SK-N-SH (cell line): Measurements from ENCODE around the gene LDHD. TPM values are rescaled to one million over a fixed set of nuclear protein-coding genes. Genes with fewer than 3 reads are reported as not detected.

Experiments used
- CTCF ChIA-PET: fragments of 300-600, 350-600 bp; formaldehyde crosslinking; extraction: SDS; loops from one replicate; lab custom pipeline; 2021; lab: Yijun Ruan, JAX
- POLR2A ChIA-PET: fragments of 350-600 bp; sonication (Branson Sonifier 250); formaldehyde crosslinking; extraction: SDS; loops from one replicate; lab custom pipeline; 2020; ENCODE audit warnings: antibody characterized with exemption, inconsistent platforms; lab: Yijun Ruan, JAX
- DNase-seq: peaks from one replicate; pipeline ENCODE4 v3.0.0; 2012
- H2AFZ ChIP-seq: fragments of 200-600 bp; sonication (generic); 2 replicates; pipeline ENCODE4 v1.8.1; 2016; ENCODE audit warnings: antibody characterized with exemption, mild to moderate bottlenecking, low read depth
- H3F3A ChIP-seq: fragments of 200-600 bp; sonication (generic); replicated peaks from 2 replicates; pipeline ENCODE3; 2016; ENCODE audit warnings: antibody characterized with exemption, mild to moderate bottlenecking; ENCODE audit not compliant: insufficient read depth
- H3K27ac ChIP-seq, 2 experiments: fragments of 200-500 bp in 1 of 2; fragments of 200-600 bp in 1 of 2; sonication (Bioruptor generic) in 1 of 2; sonication (generic), shearing (Covaris generic) in 1 of 2; 2 replicates each; pipeline versions ENCODE4 v1.5.1 to v1.6.1; 2014 to 2016; ENCODE audit warnings: low read depth in 2 of 2, inconsistent platforms in 1 of 2, low read length in 1 of 2, mild to moderate bottlenecking in 1 of 2, mixed read lengths in 1 of 2
- H3K27me3 ChIP-seq: fragments of 200-600 bp; sonication (generic), shearing (Covaris generic); 2 replicates; pipeline ENCODE4 v1.6.1; 2016; ENCODE audit warnings: mixed run types; ENCODE audit not compliant: insufficient read depth
- H3K36me3 ChIP-seq, 2 experiments: fragments of 200-500 bp in 1 of 2; fragments of 200-600 bp in 1 of 2; sonication (Bioruptor generic) in 1 of 2; sonication (generic) in 1 of 2; replicated peaks in 1 of 2; 2 replicates each; pipeline versions ENCODE3 to v1.5.1; 2014 to 2016; ENCODE audit warnings: low read length in 1 of 2, mild to moderate bottlenecking in 1 of 2; ENCODE audit not compliant: insufficient read depth in 2 of 2, control insufficient read depth in 1 of 2
- H3K4me1 ChIP-seq, 2 experiments: fragments of 200-500 bp in 1 of 2; fragments of 200-600 bp in 1 of 2; sonication (Bioruptor generic) in 1 of 2; sonication (generic), shearing (Covaris generic) in 1 of 2; 2 replicates each; pipeline versions ENCODE4 v1.5.1 to v1.6.1; 2014 to 2016; ENCODE audit warnings: low read depth in 1 of 2, low read length in 1 of 2, mixed run types in 1 of 2; ENCODE audit not compliant: insufficient read depth in 2 of 2, control insufficient read depth in 1 of 2
- H3K4me2 ChIP-seq: fragments of 200-600 bp; sonication (generic), shearing (Covaris generic); 2 replicates; pipeline ENCODE4 v1.6.1; 2017; ENCODE audit warnings: mixed run types
- H3K4me3 ChIP-seq, 2 experiments: fragments of 200-500 bp in 1 of 2; fragments of 200-600 bp in 1 of 2; sonication (Bioruptor generic) in 1 of 2; sonication (generic), shearing (Covaris generic) in 1 of 2; 2 replicates each; pipeline versions ENCODE4 v1.5.1 to v1.8.1; 2014 to 2016; ENCODE audit warnings: low read depth in 2 of 2, inconsistent platforms in 1 of 2, low read length in 1 of 2, mild to moderate bottlenecking in 1 of 2, mixed read lengths in 1 of 2, moderate library complexity in 1 of 2
- H3K79me2 ChIP-seq: fragments of 200-600 bp; sonication (generic); 2 replicates; pipeline ENCODE4 v1.8.1; 2017; ENCODE audit warnings: mild to moderate bottlenecking; ENCODE audit not compliant: insufficient read depth
- H3K9ac ChIP-seq: fragments of 200-600 bp; sonication (generic); 2 replicates; pipeline ENCODE4 v1.6.1; 2017; ENCODE audit warnings: mixed run types
- H3K9me2 ChIP-seq: fragments of 200-600 bp; sonication (generic); 2 replicates; pipeline ENCODE4 v1.6.1; 2017; ENCODE audit warnings: mixed run types
- H3K9me3 ChIP-seq: fragments of 200-600 bp; sonication (generic); 2 replicates; pipeline ENCODE4 v1.6.1; 2017; ENCODE audit warnings: mixed run types, mild to moderate bottlenecking, moderate library complexity
- H4K20me1 ChIP-seq: fragments of 200-600 bp; sonication (generic); 2 replicates; pipeline ENCODE4 v1.6.1; 2017; ENCODE audit warnings: mild to moderate bottlenecking, mixed run types; ENCODE audit not compliant: insufficient read depth
- NRF1 ChIP-seq: IDR thresholded peaks from 2 replicates; pipeline ENCODE4 v1.6.1; 2012; ENCODE audit warnings: low read depth, mild to moderate bottlenecking, low read length
- TCF12 ChIP-seq: IDR thresholded peaks from 2 replicates; pipeline ENCODE4 v1.4.0; 2012
- YY1 ChIP-seq: IDR thresholded peaks from 2 replicates; pipeline ENCODE4 v1.4.0; 2012; ENCODE audit warnings: low read depth, mild to moderate bottlenecking
- WGBS: methylation state at CpG from one replicate; pipeline ENCODE4 v1.1.6; 2017; ENCODE audit warnings: low lambda C conversion rate; 5-methylcytosine and 5-hydroxymethylcytosine counted together
- polyA plus RNA-seq, 3 experiments: library from polyadenylated mRNA; depleted of rRNA; stranded (reverse); fragments of >200 nt; gene quantifications; 2 replicates each; pipeline ENCODE4 v1.2.3, GENCODE V29; 2012
- TF ChIP-seq, protein P1 (sequence below): IDR thresholded peaks from 2 replicates; pipeline ENCODE4 v1.6.1; 2012; ENCODE audit warnings: mild to moderate bottlenecking, low read depth, low read length, moderate library complexity
- TF ChIP-seq, protein P2 (sequence below): fragments of 200-600 bp; sonication (generic); IDR thresholded peaks from 2 replicates; pipeline ENCODE4 v1.6.1; 2017; ENCODE audit warnings: antibody characterized with exemption, mild to moderate bottlenecking, moderate library complexity
- TF ChIP-seq, protein P3 (sequence below): IDR thresholded peaks from 2 replicates; pipeline ENCODE4 v1.4.0; 2012; ENCODE audit warnings: low read depth, borderline replicate concordance

LDHD gene
- polyA plus RNA-seq, 1 of the 3 experiments (the other 2 are of a cell fraction) = 0.53 TPM

DNA sequence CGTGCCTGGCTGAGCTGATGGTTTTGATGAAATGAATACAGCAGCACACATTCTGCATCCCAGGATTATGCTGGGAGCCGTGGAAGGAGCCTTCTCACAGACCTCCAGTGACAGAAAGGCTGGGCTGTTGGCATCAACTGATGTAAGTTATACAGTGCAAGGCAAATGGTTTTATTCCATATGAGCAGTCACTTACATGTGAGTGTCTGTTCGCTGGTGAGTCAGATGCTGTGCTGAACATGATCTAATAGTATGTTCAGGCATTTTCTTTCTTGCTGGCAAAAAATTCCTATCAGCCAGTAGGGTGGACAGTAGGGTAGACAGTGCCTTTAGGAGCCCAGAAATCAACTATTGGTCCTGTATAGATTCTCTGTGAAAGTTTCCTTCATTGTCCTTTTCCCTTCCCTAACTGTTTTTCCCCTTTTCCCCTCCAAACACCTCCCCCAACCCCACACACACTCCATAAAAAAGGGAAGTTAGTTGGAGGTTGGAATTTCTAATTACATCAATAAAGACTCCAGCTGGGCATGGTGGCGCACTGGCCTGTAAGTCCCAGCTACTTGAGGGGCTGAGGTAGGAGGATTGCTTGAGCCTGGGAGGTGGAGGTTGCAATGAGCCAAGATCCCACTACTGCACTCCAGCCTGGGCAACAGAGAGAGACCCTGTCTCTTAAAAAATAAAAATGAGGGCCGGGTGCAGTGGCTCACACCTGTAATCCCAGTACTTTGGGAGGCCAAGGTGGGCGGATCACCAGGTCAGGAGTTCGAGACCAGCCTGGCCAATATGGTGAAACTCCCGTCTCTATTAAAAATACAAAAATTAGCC, 36.2 kb downstream of the LDHD start (continued):
- TF ChIP-seq, protein P1, sequence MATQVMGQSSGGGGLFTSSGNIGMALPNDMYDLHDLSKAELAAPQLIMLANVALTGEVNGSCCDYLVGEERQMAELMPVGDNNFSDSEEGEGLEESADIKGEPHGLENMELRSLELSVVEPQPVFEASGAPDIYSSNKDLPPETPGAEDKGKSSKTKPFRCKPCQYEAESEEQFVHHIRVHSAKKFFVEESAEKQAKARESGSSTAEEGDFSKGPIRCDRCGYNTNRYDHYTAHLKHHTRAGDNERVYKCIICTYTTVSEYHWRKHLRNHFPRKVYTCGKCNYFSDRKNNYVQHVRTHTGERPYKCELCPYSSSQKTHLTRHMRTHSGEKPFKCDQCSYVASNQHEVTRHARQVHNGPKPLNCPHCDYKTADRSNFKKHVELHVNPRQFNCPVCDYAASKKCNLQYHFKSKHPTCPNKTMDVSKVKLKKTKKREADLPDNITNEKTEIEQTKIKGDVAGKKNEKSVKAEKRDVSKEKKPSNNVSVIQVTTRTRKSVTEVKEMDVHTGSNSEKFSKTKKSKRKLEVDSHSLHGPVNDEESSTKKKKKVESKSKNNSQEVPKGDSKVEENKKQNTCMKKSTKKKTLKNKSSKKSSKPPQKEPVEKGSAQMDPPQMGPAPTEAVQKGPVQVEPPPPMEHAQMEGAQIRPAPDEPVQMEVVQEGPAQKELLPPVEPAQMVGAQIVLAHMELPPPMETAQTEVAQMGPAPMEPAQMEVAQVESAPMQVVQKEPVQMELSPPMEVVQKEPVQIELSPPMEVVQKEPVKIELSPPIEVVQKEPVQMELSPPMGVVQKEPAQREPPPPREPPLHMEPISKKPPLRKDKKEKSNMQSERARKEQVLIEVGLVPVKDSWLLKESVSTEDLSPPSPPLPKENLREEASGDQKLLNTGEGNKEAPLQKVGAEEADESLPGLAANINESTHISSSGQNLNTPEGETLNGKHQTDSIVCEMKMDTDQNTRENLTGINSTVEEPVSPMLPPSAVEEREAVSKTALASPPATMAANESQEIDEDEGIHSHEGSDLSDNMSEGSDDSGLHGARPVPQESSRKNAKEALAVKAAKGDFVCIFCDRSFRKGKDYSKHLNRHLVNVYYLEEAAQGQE = no peak
- TF ChIP-seq, protein P2, sequence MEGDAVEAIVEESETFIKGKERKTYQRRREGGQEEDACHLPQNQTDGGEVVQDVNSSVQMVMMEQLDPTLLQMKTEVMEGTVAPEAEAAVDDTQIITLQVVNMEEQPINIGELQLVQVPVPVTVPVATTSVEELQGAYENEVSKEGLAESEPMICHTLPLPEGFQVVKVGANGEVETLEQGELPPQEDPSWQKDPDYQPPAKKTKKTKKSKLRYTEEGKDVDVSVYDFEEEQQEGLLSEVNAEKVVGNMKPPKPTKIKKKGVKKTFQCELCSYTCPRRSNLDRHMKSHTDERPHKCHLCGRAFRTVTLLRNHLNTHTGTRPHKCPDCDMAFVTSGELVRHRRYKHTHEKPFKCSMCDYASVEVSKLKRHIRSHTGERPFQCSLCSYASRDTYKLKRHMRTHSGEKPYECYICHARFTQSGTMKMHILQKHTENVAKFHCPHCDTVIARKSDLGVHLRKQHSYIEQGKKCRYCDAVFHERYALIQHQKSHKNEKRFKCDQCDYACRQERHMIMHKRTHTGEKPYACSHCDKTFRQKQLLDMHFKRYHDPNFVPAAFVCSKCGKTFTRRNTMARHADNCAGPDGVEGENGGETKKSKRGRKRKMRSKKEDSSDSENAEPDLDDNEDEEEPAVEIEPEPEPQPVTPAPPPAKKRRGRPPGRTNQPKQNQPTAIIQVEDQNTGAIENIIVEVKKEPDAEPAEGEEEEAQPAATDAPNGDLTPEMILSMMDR = no peak
- no peak for TF ChIP-seq TCF12
- no peak for TF ChIP-seq NRF1

DNA sequence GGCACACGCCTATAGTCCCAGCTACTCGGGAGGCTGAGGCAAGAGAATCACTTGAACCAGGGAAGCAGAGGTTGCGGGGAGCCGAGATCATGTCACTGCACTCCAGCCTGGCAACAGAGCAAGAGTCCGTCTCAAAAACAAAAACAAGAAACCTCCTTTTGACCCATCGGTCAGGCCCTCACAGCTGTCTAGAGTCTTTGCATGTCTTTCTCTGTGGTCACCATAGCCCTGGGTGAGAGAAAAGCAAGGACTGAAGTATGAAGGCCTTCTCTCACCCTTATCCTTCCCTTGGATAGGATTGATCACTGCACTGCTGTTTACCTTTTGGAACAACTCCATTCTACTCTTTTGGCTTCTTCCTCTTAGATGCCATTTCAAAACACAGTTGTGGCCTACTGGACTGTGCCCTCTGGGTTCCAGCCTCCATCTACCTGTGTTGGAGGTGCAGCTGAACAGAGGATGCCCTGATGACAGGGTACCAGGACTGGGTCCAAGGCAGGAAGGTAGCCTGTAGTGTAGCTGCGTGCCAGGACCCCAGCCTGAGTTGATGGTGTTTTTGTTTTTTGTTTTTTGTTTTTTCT, 37.1 kb downstream of the LDHD start:
- no peak for TF ChIP-seq YY1
- TF ChIP-seq, protein P3, sequence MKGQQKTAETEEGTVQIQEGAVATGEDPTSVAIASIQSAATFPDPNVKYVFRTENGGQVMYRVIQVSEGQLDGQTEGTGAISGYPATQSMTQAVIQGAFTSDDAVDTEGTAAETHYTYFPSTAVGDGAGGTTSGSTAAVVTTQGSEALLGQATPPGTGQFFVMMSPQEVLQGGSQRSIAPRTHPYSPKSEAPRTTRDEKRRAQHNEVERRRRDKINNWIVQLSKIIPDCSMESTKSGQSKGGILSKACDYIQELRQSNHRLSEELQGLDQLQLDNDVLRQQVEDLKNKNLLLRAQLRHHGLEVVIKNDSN = no peak
- no peak for TF ChIP-seq NRF1
- no peaks in the 10 kb centered on the region for H3K27me3 ChIP-seq
- H3K4me1 ChIP-seq = peaks cover 4 to 19% of the 10 kb centered on the region in 2 experiments; a peak in 1 of 4 replicates
- H3K4me3 ChIP-seq = no peak overlapping the region
- H3K4me2 ChIP-seq = 0 out of 2 replicates have a peak overlapping the region, but pooled peaks have one; percentile 44
- ChIA-PET CTCF (interaction anchor here (0.7 to 1.5 kb wide), 2 partner anchors 25 to 81 kb away, joined by 3 read pairs; partner anchors contain the start of gene ZNRF1), POLR2A (no interaction called here)
- no peak overlapping the region for H2AFZ ChIP-seq
- no peak for DNase-seq
- H4K20me1 ChIP-seq = peaks cover 33% of the 10 kb centered on the region; the same call in 1 of the 2 replicates
- H3F3A ChIP-seq = no peaks in the 10 kb centered on the region
- 92% methylated on average over 7 of the region's 7 CpGs for WGBS
- H3K9ac ChIP-seq = no peak overlapping the region
- H3K9me2 ChIP-seq = no peaks in the 10 kb centered on the region
- H3K36me3 ChIP-seq = no peaks in the 10 kb centered on the region
- no peaks in the 10 kb centered on the region; the same call in 1 of the 2 replicates for H3K9me3 ChIP-seq
- H3K79me2 ChIP-seq = peaks cover 82% of the 10 kb centered on the region
- H3K27ac ChIP-seq = 0 out of 4 replicates have a peak overlapping the region, but pooled peaks of 1 of the 2 experiments have one; percentile 11
